Stimulated activated CD8-positive, alpha-beta memory T cell treated with anti-CD3 and anti-CD28 coated beads, Interleukin-15, amount 100 ng/mL, for 24 hours (primary cell): Measurements from ENCODE around the gene UBL3.
A peak's percentile ranks its signal among the peaks of the same experiment; 100 is the strongest.

Source experiments
- DNase-seq: peaks from one replicate; pipeline ENCODE4 v3.0.0-alpha.2; 2020; ENCODE audit warnings: low read depth

The UBL3 gene, protein sequence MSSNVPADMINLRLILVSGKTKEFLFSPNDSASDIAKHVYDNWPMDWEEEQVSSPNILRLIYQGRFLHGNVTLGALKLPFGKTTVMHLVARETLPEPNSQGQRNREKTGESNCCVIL

DNA sequence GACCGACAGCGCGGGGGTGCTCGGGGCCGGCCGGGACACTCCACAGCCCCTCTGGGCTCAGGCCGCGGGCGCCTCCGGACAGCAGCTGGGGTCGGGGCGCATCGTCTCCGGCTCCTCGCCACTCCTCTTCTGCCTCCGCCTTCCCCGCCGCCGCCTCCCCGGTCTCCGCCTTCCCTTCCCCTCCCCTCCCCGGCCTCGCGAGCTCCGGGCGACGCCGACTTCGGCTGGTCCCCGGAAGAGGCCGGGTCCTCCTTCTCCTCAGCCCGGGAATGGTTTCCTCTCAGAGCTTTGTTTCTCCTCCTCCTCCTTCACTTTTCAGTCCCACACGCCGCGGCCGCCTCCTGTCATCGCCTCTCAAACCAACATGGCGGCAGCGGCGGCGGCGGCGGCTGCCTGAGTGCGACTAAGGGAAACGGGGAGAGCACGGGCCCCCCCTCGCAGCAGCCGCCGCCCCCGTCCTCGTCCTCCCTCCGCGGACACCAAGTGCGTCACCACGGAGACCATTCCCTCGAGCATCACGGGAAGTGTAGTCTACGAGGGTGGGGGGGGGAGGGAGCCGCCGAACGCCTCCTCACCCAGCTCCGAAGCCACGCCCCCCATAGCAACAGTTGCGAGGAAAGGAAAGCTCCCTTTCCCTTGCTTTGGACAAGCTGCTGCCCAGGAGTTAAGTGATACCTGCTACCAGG lies at the start of gene UBL3:
Gene UBL3 (minus strand): TSS at position 405 of the 686 bp plus-strand sequence. CDS start 1,079 bp downstream, outside the sequence.
- DNase-seq, result peak; percentile 82

DNA sequence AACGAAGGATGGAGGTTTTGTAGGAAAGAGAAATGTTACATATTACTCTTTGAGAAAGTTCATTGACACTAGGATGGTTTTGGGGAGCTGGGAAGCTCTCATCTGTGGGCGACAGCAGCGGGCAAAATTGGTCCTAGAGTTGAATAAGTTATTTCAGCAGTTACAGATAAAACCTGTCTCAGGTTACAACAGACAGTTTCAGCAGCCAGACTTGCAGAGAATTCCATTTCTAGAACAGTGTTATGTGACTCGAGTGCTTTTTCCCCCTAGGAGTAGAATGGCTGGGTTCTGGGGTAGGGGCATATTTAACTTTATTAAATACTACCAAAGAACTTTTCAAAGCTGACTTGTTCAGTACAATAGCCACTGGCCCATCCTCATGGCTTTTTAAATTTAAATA lies 46.7 kb upstream of the UBL3 start:
- no peak for DNase-seq

DNA sequence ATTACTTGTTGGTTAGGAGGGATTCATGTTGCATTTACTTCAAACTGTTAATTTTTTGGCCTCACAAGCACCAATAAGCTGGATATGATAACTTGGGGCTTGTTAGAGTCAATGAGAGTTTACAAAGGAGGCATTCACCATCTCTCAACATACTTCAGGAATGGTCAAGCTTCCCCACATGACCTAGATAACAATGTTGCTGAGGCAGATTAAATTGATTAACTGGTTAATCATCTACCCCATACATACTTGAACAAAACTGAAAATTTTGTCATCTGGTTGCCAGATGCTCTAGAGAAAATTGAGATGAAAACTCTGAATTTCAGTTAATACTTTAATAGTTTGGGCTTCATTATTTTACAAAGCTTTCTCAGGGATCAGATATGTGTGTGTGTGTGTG lies 43.0 kb upstream of the UBL3 start:
- no peak for DNase-seq

DNA sequence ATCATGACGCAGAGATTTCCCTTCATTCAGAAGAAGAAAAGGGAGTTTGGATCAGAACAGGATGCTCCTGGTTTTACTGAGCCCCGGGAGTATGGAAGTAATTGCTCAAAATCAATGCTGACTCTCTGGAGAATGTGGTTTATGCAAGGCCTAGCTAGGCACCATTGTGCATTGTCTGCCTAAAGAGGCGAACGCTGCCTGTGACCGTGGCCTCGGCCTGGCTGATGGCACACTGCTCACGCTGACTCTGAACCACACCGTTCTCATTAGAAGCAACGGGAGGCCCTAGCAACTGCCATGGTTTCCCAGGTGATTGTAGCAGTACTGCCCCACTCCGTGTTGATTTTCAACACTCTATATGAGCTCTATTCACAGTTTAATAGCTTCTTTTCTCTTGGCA lies 41.7 kb upstream of the UBL3 start:
- DNase-seq, result no peak

DNA sequence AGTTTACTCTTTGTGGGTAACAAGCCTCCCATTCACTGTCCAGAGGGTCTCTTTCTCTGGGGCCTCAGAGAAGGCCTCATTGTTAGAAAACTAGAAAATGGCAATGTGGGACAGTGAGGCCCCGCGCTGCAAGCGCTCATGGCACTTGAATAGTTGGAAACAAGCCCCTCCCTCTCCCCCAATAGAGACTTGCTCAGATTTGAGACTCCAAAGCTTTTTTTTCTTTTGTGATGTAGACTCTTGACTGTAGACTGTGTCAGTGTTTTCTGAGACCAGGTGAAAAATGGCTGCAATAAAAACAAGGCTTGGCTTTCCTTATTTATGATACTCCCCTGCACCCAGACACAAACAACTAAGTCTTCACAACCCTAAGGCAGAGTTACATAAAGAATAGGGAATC lies 38.7 kb upstream of the UBL3 start:
- no peak for DNase-seq

DNA sequence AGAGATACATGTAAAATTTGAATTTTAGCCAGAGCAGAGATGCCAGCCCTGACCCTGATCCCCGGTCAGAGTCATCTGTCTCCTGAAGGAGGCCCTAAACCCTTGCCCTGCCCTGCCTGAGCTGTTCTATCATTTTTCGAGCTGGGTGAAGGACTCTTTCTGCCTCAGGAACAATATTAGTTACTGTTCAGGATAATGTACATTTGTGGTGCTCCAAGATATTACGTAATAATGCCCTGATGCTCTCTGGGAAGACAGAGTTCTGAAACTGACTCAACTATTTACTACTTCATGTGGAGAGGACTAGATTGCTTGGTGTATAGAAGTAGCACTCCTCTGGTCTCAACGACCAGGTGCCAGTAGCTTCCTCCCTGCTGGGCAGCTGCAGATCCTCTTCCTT lies 37.9 kb upstream of the UBL3 start:
- DNase-seq, result no peak

DNA sequence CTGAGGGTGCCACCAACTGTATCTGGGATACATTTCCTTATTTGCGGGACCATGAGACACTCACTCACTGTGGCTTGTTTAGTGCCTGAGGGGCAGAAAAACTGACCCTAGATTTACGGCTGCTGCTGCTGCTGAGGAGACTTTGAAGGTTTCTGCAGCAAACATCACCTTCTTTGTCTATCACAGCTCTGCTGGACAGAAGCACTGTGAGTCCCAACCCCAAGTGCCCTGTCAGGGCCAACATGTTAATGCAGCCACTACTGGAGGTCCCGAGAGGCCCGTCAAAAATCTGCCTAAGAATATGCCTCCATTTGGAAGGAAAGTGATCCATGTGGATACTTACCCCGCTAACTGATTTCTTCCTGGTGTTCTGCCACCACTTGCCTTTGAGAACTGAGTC lies 37.3 kb upstream of the UBL3 start:
- DNase-seq, result no peak

DNA sequence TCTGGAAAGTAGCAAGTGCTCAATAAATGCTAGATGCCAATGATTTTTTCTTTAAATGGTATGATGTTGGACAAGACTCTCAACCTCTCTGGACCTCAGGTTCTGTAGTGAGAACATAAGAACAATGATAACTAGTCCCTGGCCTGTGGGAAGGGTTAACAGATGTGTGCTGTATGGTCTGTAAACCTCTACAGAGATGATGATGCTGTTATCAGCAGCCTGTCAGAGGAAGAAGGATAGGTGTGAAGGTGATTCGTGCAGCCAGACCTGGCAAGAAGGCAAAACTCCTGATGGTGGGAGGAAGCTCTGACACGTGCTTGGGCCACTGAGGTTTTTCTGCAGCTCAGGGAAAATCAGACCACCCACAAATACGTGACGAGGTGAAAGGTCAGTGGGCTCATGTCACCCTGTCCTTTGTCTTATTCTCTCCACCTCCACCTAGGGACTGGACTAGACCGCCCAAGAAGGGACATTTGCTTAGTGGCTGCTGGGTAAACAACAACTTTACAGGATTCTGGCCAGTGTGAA lies 36.7 kb upstream of the UBL3 start:
- no peak for DNase-seq

DNA sequence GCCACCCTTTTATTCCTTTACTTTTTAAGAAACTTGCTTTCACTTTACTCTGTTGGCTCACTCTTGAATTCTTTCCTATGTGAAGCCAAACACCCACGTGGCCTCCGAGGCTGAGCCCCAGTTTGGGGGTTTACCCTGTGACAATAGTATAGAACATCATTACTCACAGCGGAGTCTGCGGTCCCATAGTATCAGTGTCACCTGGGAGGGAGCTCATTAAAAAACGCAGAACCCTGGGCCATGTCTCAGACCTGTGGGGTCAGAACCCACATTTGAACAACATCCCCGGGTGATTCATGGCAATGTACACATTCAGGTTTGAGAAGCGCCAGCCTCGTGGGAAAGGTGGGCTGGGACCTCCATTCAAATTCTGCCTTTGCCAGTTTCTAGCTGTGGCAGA lies 36.0 kb upstream of the UBL3 start:
- DNase-seq, result no peak

DNA sequence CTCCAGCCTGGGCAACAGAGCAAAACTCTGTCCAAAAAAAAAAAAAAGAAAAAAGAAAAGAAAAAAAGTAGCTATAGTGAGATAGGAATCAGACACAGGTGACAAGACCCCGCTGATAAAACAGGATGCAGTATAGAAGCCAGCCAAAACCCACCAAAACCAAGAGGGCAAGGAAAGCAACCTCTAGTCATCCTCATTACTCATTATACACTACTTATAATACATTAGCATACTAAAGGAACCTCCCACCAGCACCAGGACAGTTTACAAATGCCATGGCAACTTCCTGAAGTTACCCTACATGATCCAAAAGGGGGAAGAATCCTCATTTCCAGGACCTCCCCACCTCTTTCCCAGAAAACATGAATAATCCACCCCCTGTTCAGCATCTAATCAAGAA lies 35.6 kb upstream of the UBL3 start:
- no peak for DNase-seq

DNA sequence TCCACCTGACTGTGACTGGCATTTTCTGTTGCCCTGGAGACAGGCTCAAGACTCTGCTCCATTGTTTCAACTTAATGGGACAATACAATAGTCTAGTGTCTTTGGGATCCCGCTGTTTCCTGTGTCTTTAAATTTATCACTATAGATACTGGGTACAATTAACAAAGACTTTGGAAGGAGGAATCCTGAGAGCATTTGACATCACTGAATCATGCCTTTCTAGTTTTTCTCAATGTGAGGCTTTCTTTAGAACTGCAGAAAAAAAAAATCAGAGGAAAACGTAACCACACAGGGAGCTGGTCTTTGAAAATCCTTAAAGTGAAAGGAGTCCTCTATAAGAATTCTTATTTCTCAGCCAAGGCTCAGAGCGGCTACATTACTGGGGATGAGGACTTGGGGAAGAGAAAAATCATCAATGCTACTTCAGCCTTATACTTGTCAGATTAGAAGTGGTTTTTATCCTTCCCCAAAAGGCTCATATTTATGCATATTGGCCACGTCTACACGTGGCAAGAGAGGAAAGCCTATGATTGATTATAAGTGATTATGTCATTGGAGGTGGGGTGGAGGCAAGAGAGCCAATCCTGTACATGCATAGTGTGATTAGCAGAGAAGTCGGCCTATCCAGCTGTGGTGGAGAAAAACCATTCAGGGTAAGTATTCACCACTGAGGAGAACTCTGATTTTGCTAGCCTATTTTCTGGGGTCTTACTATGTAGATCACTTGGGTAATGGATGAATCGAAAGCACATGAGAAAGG lies 34.4 kb upstream of the UBL3 start:
- no peak for DNase-seq

DNA sequence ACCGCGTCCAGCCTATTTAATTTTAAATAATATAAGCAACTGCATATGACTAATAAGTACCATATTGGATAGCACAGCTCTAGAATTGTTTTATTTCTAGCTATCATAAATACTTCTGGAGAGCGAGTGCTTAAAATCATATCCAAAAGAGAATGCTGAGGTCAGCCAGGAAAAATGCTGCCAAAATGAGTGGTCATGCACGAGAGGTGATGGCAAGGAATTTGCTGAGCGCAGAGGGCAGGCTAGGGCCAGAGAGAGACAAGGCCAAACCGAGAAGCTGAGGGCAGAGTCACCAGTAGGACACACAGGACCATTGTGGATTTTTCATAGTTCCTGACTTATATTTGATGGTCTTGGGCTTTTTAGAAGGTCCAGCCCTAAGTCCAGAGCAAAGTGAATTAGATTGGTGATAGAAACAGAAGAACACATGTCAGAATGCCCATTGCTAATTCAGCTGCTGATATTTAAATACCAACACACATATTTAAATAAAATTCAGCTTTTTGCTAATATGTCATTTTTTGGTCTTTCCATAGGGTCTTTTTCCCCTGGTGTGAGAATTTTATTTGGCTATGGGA lies 33.6 kb upstream of the UBL3 start:
- no peak for DNase-seq

DNA sequence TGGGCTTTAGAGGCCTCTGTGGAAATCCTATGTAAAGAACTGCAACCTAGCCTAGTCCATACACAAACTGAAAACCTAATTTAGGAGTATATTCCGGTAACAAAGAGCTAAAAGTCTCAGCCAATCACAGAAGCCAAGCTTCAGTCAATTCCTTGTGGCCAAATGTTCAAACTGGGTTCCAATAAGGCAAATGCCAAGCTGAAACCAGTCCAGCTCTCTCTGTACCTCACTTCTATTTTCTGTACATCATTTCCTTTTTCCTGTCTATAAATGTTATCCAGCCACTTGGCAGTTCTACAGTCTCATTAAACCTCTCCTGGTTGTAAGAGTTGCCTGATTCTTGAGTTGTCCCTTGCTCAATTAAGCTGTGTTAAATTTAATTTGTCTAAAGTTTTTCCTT lies 31.7 kb upstream of the UBL3 start:
- no peak for DNase-seq

DNA sequence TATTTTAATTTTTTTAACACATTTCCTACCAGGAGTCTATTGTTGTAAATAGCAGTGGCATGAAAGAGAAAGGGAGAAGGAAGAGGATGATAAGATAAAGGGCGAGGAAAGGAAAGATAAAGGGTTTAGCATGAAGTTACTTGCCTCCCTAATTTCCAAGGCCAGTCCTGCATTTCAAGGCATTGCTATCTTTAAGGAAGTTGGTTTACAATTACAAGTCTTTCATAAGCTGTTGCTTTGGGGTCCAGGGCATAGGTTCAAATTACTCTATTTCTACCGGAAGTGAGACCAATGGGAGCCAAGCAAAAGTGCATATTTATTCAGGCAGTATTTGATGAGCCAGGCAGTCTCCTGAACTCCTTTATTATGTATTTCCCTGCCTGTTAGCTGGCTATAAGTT lies 27.7 kb upstream of the UBL3 start:
- no peak for DNase-seq

DNA sequence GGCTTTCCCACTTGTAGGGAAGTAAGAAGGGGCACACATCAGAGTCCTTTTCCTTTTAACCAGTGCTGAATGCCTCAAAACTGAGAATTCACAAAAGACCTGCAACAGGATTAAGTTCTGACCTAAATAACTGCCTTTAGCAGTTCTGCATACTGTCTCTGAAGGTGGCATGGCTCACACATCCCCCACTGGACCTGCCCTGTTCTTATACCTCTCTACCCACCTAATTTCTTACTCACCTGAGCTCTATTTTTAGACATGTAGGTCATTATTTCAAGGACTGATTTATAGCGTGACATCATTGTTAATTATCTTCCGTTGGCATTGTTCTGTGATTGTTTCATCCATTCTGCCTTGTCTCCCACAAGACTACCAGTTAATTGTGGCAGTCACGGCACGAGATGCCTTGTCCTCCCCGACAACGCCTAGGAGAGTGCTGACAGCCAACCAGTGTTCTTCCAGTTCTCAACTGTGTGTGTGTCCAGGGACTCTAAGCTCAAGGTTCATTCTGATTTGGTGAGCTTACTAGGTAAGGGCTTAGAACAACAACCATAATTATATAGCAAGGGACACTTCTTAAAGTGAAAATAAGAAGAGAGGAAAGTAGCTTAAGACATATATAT lies 27.1 kb upstream of the UBL3 start:
- DNase-seq, result no peak

DNA sequence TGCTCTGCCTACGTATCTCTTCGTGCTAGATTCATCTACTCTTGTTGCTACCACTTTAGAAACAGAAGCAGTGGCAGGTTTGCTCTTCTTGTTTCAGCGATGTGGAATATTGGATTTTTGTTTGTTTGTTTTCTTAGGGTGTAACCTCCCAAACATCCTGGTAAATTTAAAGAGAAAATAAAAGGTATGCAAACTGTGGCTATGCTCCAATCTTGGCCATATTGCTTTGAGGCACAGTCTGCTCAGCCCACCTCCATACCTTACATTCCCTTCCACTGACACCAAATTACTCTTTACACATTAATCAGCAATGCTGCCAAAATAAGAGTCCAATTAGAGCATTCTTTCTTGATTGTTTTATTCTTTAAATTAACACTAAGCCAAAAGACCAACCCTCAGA lies 25.2 kb upstream of the UBL3 start:
- no peak for DNase-seq

DNA sequence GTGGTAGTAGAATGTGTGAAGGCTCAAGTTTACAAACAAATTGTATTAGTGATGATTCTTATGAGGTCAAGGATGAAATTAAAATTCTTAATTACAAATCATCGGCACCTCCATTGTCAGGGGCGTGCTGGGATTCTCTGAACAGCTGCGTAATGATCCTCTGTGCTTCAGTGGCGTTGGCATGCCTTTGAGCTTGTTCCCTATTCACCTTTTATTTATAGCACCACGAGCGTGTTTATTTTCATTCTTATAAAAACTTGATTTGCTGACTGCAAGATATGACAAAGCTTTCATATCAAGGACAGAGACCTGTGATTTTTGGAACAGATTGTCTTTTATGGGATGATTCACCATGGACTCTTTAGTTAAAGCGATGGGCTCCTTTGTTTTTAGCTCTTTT lies 18.2 kb upstream of the UBL3 start:
- no peak for DNase-seq

DNA sequence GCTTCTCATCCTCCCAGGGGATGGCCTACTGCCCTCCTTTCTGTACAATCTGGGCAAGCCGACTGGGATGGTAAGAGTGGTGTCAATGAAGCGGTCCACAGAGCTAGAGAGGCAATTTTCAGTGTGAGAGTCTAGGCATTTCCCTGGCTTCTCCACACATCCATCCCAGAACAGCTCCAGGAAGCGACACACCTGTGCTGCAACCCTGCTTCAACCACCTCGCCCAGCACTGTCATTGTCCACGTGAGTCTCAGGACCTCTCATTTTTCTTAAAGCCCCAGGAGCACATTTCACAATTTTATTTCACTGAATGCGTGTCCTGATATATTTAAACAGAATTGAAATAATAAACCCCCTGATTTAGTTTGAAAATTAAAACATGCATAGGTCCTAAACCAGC lies 15.5 kb upstream of the UBL3 start:
- DNase-seq, result no peak

DNA sequence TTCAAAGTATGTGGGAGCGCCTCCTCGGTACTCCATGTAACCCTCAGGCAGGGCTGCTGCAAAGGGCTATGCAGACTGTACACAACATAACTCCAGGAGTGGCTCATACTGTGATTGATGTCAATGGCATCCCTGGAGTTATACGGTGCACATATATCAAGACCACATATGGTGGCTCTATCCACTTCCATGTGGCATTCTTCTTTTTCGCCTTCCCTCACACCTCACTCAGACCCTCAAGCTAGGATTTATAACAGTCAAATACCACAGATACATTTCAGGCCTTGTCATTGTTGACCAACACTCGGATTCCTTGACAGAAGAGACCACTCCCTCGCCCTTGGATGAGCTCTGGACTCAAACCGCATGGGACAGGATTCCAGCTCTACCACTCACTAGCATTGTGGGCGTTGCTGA lies 11.3 kb upstream of the UBL3 start:
- no peak for DNase-seq

DNA sequence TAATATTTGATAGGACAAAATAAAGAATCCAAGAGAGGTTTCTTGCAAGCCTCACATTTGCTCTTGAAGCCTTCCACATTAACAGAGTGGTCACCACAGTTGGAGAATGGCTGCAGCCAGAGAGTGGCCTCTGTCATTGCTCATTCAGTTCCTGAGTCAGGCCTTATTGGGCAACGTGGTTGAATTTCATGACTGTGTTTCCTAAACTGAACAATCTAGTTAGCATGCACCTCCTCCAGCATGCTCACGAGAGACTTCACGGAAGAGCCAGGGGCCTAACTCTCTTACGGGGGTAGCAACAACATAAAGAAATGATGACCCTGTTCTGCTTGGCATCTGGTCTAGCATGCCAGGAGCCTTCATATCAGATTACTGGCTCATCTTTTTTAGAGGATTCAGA lies 9.6 kb upstream of the UBL3 start:
- no peak for DNase-seq

DNA sequence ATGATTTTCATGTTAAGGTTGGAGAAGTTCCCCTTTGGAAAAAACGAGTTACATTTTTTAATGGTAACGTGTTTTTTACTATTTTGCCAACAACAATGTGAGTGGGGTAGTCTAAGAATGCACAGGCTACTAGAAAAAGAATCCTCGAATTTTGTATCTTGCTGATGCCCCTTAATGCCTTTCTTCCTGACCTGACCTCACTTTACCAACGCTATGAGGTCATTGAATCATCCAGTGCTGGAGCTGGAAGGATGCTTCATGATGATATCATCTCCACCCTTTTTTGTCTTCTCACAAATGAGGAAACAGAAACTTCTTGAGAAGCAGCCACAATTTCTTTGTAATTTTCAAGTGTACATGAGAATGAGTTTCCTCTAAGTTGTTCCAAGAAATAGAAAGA lies 8.2 kb upstream of the UBL3 start:
- DNase-seq, result no peak

DNA sequence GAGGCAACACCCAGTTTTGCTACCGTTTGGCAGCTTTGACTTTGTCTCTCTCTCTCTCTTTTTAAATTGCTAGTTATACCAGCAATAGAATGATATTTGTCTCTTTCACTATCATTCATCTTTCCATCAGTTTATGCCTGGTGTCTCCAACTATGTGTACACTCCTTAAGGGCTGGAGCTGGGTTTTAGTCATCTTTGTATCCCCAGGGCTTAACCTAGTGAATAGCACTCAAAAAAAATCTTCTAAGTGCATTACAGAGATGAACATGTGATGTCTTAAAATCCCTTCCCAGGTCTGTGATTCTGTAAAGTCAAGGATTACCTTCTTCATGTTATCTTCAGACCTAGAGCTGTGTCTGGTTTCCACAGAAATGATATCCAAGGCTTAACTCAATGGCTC lies 7.8 kb upstream of the UBL3 start:
- DNase-seq, result no peak

DNA sequence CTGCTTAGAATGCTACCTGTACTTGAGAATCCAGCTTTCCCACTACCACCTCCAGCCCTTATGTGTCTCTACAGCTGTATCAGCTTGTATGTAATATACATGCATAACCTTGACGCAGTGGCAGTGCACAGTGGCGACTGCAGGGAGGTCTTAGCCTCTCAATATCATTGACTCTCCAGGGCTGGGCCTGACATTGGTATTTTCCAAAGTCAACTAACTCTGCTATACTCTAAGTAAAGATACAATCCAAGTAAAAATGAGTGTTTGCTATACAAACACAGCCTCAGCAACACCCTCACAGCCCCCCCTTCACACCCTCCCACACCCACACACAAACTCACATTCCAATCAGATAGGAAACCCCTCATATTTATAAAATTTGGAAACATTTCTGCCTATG lies 6.7 kb upstream of the UBL3 start:
- DNase-seq, result no peak
